Astrocyte (in vitro differentiated cells and primary cell): Measurements from ENCODE around the gene FCRLA. TPM values are rescaled to one million over a fixed set of nuclear protein-coding genes. Genes with fewer than 3 reads are reported as not detected.

Source experiments
- DNase-seq: peaks from one replicate; pipeline ENCODE4 v3.0.0-alpha.2; 2010; ENCODE audit warnings: low read depth
- FAIRE-seq: peaks from 2 replicates; lab custom pipeline; 2011; peaks lifted over from hg19 to GRCh38; lab: Jason Lieb, UNC
- H2AFZ ChIP-seq: 2 replicates; pipeline ENCODE4 v1.6.0; 2012; ENCODE audit warnings: low read depth, low read length, inconsistent platforms
- H3K27ac ChIP-seq: 2 replicates; pipeline ENCODE4 v1.5.1; 2011; ENCODE audit warnings: low read depth, low read length, inconsistent platforms
- H3K27me3 ChIP-seq: 2 replicates; pipeline ENCODE4 v1.6.0; 2011; ENCODE audit warnings: low read length, inconsistent platforms; ENCODE audit not compliant: insufficient read depth
- H3K36me3 ChIP-seq: 2 replicates; pipeline ENCODE4 v1.5.1; 2011; ENCODE audit warnings: low read length, inconsistent platforms; ENCODE audit not compliant: insufficient read depth
- H3K4me1 ChIP-seq: 2 replicates; pipeline ENCODE4 v1.5.1; 2011; ENCODE audit warnings: low read length, inconsistent platforms; ENCODE audit not compliant: insufficient read depth
- H3K4me2 ChIP-seq: 2 replicates; pipeline ENCODE4 v1.6.0; 2012; ENCODE audit warnings: low read length, inconsistent platforms
- H3K4me3 ChIP-seq: 2 replicates; pipeline ENCODE4 v1.5.1; 2011; ENCODE audit warnings: low read depth, mild to moderate bottlenecking, low read length, inconsistent platforms; ENCODE audit not compliant: insufficient read depth
- H3K79me2 ChIP-seq: 2 replicates; pipeline ENCODE4 v1.6.0; 2012; ENCODE audit warnings: mild to moderate bottlenecking, low read length, inconsistent platforms; ENCODE audit not compliant: insufficient read depth
- H3K9ac ChIP-seq: 2 replicates; pipeline ENCODE4 v1.6.0; 2012; ENCODE audit warnings: mild to moderate bottlenecking, low read length, inconsistent platforms
- H3K9me3 ChIP-seq: 2 replicates; pipeline ENCODE4 v1.5.1; 2012; ENCODE audit warnings: low read depth, mild to moderate bottlenecking, low read length, inconsistent platforms; ENCODE audit not compliant: insufficient read depth
- H4K20me1 ChIP-seq: 2 replicates; pipeline ENCODE4 v1.6.0; 2012; ENCODE audit warnings: low read length, inconsistent platforms; ENCODE audit not compliant: insufficient read depth
- H3K27ac Mint-ChIP-seq: one replicate; pipeline ENCODE4 v1.8.0; 2021; ENCODE audit warnings: mild to moderate bottlenecking, mixed read lengths; ENCODE audit not compliant: unreplicated experiment
- H3K27me3 Mint-ChIP-seq: one replicate; pipeline ENCODE4 v1.8.0; 2021; ENCODE audit warnings: low read depth, mixed read lengths; ENCODE audit not compliant: unreplicated experiment
- H3K36me3 Mint-ChIP-seq: one replicate; pipeline ENCODE4 v1.8.0; 2021; ENCODE audit warnings: low read depth, mixed read lengths; ENCODE audit not compliant: unreplicated experiment
- H3K4me1 Mint-ChIP-seq: one replicate; pipeline ENCODE4 v1.8.0; 2021; ENCODE audit warnings: low read depth, mixed read lengths; ENCODE audit not compliant: unreplicated experiment
- H3K4me3 Mint-ChIP-seq: one replicate; pipeline ENCODE4 v1.8.0; 2021; ENCODE audit warnings: mild to moderate bottlenecking, moderate library complexity, mixed read lengths; ENCODE audit not compliant: unreplicated experiment
- H3K9me3 Mint-ChIP-seq: one replicate; pipeline ENCODE4 v1.8.0; 2021; ENCODE audit warnings: mild to moderate bottlenecking, mixed read lengths; ENCODE audit not compliant: unreplicated experiment
- EZH2 ChIP-seq: IDR thresholded peaks from 2 replicates; pipeline ENCODE4 v1.6.1; 2012; ENCODE audit warnings: mild to moderate bottlenecking, low read length, inconsistent platforms; ENCODE audit not compliant: insufficient read depth
- total RNA-seq: library from RNA; stranded (reverse); gene quantifications from 2 replicates; pipeline ENCODE4 v1.2.1, GENCODE V29; 2021
- TF ChIP-seq, protein P1 (sequence below): IDR thresholded peaks from 2 replicates; pipeline ENCODE4 v1.5.1; 2011; ENCODE audit warnings: low read depth, mild to moderate bottlenecking, inconsistent platforms, low read length, moderate library complexity; ENCODE audit not compliant: insufficient read depth

FCRLA gene
- total RNA-seq, 1 donor from 2014 or later, result 0.45 TPM

- TF ChIP-seq, protein P1, sequence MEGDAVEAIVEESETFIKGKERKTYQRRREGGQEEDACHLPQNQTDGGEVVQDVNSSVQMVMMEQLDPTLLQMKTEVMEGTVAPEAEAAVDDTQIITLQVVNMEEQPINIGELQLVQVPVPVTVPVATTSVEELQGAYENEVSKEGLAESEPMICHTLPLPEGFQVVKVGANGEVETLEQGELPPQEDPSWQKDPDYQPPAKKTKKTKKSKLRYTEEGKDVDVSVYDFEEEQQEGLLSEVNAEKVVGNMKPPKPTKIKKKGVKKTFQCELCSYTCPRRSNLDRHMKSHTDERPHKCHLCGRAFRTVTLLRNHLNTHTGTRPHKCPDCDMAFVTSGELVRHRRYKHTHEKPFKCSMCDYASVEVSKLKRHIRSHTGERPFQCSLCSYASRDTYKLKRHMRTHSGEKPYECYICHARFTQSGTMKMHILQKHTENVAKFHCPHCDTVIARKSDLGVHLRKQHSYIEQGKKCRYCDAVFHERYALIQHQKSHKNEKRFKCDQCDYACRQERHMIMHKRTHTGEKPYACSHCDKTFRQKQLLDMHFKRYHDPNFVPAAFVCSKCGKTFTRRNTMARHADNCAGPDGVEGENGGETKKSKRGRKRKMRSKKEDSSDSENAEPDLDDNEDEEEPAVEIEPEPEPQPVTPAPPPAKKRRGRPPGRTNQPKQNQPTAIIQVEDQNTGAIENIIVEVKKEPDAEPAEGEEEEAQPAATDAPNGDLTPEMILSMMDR, result no peak
- no peak for TF ChIP-seq EZH2
- Mint-ChIP-seq H3K9me3 (no peaks in the 10 kb centered on the region), H3K27ac (no peak overlapping the region), H3K27me3 (peaks cover 13% of the 10 kb centered on the region), H3K4me1 (peaks cover 8% of the 10 kb centered on the region), H3K36me3 (no peaks in the 10 kb centered on the region), H3K4me3 (no peak overlapping the region)
- no peak overlapping the region for H3K9ac ChIP-seq
- no peak overlapping the region for H2AFZ ChIP-seq
- FAIRE-seq, result no peak
- DNase-seq, result no peak
- no peaks in the 10 kb centered on the region for H3K36me3 ChIP-seq
- H3K9me3 ChIP-seq, result no peaks in the 10 kb centered on the region
- no peaks in the 10 kb centered on the region for H3K27me3 ChIP-seq
- no peak overlapping the region for H3K27ac ChIP-seq
- H3K4me3 ChIP-seq, result no peak overlapping the region
- no peaks in the 10 kb centered on the region for H3K79me2 ChIP-seq
- no peaks in the 10 kb centered on the region for H4K20me1 ChIP-seq
- H3K4me1 ChIP-seq, result peaks cover 11% of the 10 kb centered on the region
- no peak overlapping the region for H3K4me2 ChIP-seq
Observed at GRCh38 chr1:161737625-161738024, 30.6 kb downstream of the FCRLA start.

DNA sequence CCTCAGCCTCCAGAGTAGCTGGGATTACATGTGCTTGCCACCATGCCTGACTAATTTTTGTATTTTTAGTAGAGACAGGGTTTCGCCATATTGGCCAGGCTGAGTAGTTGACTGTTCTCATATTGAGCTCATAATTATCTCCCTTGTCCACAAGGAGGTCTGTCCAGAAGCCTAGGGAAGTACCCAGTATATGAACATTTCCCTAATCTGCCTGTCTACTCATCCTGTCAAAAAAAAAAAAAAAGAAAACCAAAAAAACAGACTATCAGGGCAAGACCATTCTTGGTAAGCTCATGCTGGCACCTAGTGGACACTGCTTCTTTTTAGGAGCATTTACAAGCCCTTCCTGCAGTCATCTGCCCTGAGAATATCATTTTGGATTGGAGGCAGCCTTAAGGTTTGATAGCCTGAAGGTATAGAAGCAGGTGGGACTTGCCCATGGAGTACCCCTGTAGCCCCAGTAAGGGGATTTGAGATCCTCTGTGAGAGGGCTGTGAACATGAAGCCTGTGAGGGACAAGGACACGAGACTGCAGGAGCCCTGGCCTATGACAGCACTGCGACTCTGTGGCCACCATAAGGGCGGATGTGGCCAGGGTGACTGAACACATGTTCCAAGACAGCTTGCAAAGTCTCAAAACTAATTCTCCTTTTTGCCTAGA is 31.7 kb downstream of the FCRLA start:
- FAIRE-seq (peak; percentile 55), DNase-seq (peak; percentile 59)

More for the DNA sequence above, 31.7 kb downstream of the FCRLA start:
- no peak overlapping the region for H3K9ac ChIP-seq
- no peaks in the 10 kb centered on the region for H3K9me3 ChIP-seq
- no peak overlapping the region for H3K4me2 ChIP-seq
- TF ChIP-seq, protein P1, result peak; percentile 71
- no peak for TF ChIP-seq EZH2
- H3K4me1 ChIP-seq, result peaks cover 11% of the 10 kb centered on the region
- Mint-ChIP-seq H3K27me3 (peaks cover 13% of the 10 kb centered on the region), H3K27ac (no peak overlapping the region), H3K9me3 (no peaks in the 10 kb centered on the region), H3K36me3 (no peaks in the 10 kb centered on the region), H3K4me3 (no peak overlapping the region), H3K4me1 (peaks cover 6% of the 10 kb centered on the region)
- H3K79me2 ChIP-seq, result no peaks in the 10 kb centered on the region
- no peaks in the 10 kb centered on the region for H3K27me3 ChIP-seq
- no peak overlapping the region for H3K4me3 ChIP-seq
- H4K20me1 ChIP-seq, result no peaks in the 10 kb centered on the region
- no peaks in the 10 kb centered on the region for H3K36me3 ChIP-seq
- H2AFZ ChIP-seq, result no peak overlapping the region
- H3K27ac ChIP-seq, result no peak overlapping the region
